GM23338 (cell line): ENCODE data around the gene YTHDF1. TPM values are rescaled to one million over a fixed set of nuclear protein-coding genes. Genes with fewer than 3 reads are reported as not detected.

Experiments
- ATAC-seq: fragments of 200-7000 bp; cut with Tn5 transposase; 3 replicates; pipeline ENCODE4 v1.9.1; 2020
- DNase-seq: peaks from one replicate; pipeline ENCODE4 v3.0.0-alpha.2; 2015; ENCODE audit warnings: low spot score
- H2AFZ ChIP-seq: fragments of 200-600 bp; sonication (generic); 2 replicates; pipeline ENCODE4 v1.8.0; 2016; ENCODE audit warnings: antibody characterized with exemption, mild to moderate bottlenecking, moderate library complexity
- H3F3A ChIP-seq: fragments of 200-600 bp; sonication (generic); replicated peaks from 2 replicates; pipeline ENCODE4 v1.8.0; 2017; ENCODE audit warnings: antibody characterized with exemption, mixed run types, low read depth
- H3K27ac ChIP-seq: fragments of 200-600 bp; sonication (generic); 2 replicates; pipeline ENCODE4 v1.6.1; 2016; ENCODE audit warnings: low read depth
- H3K27me3 ChIP-seq: fragments of 200-600 bp; sonication (generic); 2 replicates; pipeline ENCODE4 v1.8.0; 2016; ENCODE audit warnings: mild to moderate bottlenecking, mixed run types, moderate library complexity; ENCODE audit not compliant: insufficient read depth
- H3K36me3 ChIP-seq: fragments of 200-600 bp; sonication (generic); 2 replicates; pipeline ENCODE4 v1.8.0; 2016; ENCODE audit warnings: mild to moderate bottlenecking; ENCODE audit not compliant: insufficient read depth
- H3K4me1 ChIP-seq: fragments of 200-600 bp; sonication (generic); 2 replicates; pipeline ENCODE4 v1.8.0; 2016; ENCODE audit warnings: mild to moderate bottlenecking, moderate library complexity; ENCODE audit not compliant: insufficient read depth
- H3K4me2 ChIP-seq: fragments of 200-600 bp; sonication (generic); 2 replicates; pipeline ENCODE4 v1.7.1; 2017; ENCODE audit warnings: mixed run types
- H3K4me3 ChIP-seq: fragments of 200-600 bp; sonication (generic); 2 replicates; pipeline ENCODE4 v1.6.1; 2016; ENCODE audit warnings: mixed run types
- H3K79me2 ChIP-seq: fragments of 200-600 bp; sonication (generic); replicated peaks from 2 replicates; pipeline ENCODE4 v1.8.0; 2017; ENCODE audit warnings: mild to moderate bottlenecking; ENCODE audit not compliant: insufficient read depth
- H3K9me2 ChIP-seq: fragments of 200-600 bp; sonication (generic); 2 replicates; pipeline ENCODE4 v1.8.0; 2017; ENCODE audit not compliant: insufficient read depth
- H4K20me1 ChIP-seq: fragments of 200-600 bp; sonication (generic); replicated peaks from 2 replicates; pipeline ENCODE4 v1.8.0; 2017; ENCODE audit warnings: mild to moderate bottlenecking; ENCODE audit not compliant: insufficient read depth
- H3K27ac Mint-ChIP-seq: 2 replicates; pipeline ENCODE4 v1.8.0; 2020; ENCODE audit warnings: inconsistent platforms, mild to moderate bottlenecking, moderate library complexity, mixed read lengths
- H3K27me3 Mint-ChIP-seq: 3 replicates; pipeline ENCODE4 v1.8.0; 2022; ENCODE audit warnings: low read depth, mild to moderate bottlenecking, moderate library complexity, mixed read lengths, inconsistent platforms; ENCODE audit not compliant: insufficient read depth, poor library complexity
- H3K36me3 Mint-ChIP-seq: 3 replicates; pipeline ENCODE4 v1.8.0; 2021; ENCODE audit warnings: low read depth, mild to moderate bottlenecking, inconsistent platforms, moderate library complexity, mixed read lengths
- H3K4me1 Mint-ChIP-seq: 3 replicates; pipeline ENCODE4 v1.8.0; 2020; ENCODE audit warnings: mild to moderate bottlenecking, inconsistent platforms, mixed read lengths
- H3K4me3 Mint-ChIP-seq: 3 replicates; pipeline ENCODE4 v1.8.0; 2021; ENCODE audit warnings: moderate library complexity, mild to moderate bottlenecking, inconsistent platforms, mixed read lengths
- H3K9me3 Mint-ChIP-seq: 3 replicates; pipeline ENCODE4 v1.8.0; 2020; ENCODE audit warnings: moderate library complexity, mild to moderate bottlenecking, inconsistent platforms, mixed read lengths
- CREB1 ChIP-seq: fragments of 250-450 bp; sonication (Bioruptor Pico); IDR thresholded peaks from 2 replicates; pipeline ENCODE4 v1.5.0; 2020; ENCODE audit warnings: low read depth, mild to moderate bottlenecking, moderate library complexity
- CTCF ChIP-seq, 2 experiments: fragments of 200-600 bp in 1 of 2; sonication (generic) in 1 of 2; conservative IDR thresholded peaks; 2 replicates each; pipeline versions ENCODE4 v1.5.1 to v1.6.1; 2016 to 2017; ENCODE audit warnings: antibody characterized with exemption in 2 of 2, low read depth in 2 of 2, mild to moderate bottlenecking in 2 of 2, moderate library complexity in 1 of 2
- EZH2 ChIP-seq: fragments of 200-600 bp; sonication (generic); IDR thresholded peaks from one replicate; pipeline ENCODE4 v1.8.0; 2017; ENCODE audit warnings: antibody characterized with exemption, mild to moderate bottlenecking, low read depth; ENCODE audit not compliant: unreplicated experiment
- EZH2phosphoT487 ChIP-seq: fragments of 200-600 bp; sonication (generic); IDR thresholded peaks from one replicate; pipeline ENCODE4 v1.8.1; 2018; ENCODE audit warnings: antibody characterized with exemption; ENCODE audit not compliant: unreplicated experiment
- NANOG ChIP-seq: IDR thresholded peaks from 2 replicates; pipeline ENCODE4 v1.6.1; 2016; ENCODE audit warnings: antibody characterized with exemption, borderline replicate concordance
- STAT1 ChIP-seq: IDR thresholded peaks from one replicate; pipeline ENCODE4 v1.6.1; 2016; ENCODE audit warnings: antibody characterized with exemption; ENCODE audit not compliant: unreplicated experiment
- ZNF331 ChIP-seq: fragments of 250-450 bp; sonication (Bioruptor Pico); IDR thresholded peaks from 2 replicates; pipeline ENCODE4 v1.5.0; 2020; ENCODE audit warnings: low read depth, mild to moderate bottlenecking, moderate library complexity
- polyA plus RNA-seq: library from polyadenylated mRNA; unstranded; fragments of >200 nt; fragmentation: Nextera tagmentation; extraction: Ambion mirVana; gene quantifications from 2 replicates; pipeline ENCODE4 v1.2.1, GENCODE V29; 2016
- total RNA-seq: library from RNA; depleted of rRNA; stranded (reverse); fragments of >200 nt; shearing (Covaris generic); gene quantifications from 2 replicates; pipeline ENCODE4 v1.2.3, GENCODE V29; 2014
- TF ChIP-seq, protein P1 (sequence below): IDR thresholded peaks from one replicate; pipeline ENCODE4 v1.6.1; 2018; ENCODE audit warnings: antibody characterized with exemption; ENCODE audit not compliant: unreplicated experiment

YTHDF1 gene
- total and polyA plus RNA-seq, 2 experiments from 2014 or later: 30.9 to 64.3 TPM

DNA sequence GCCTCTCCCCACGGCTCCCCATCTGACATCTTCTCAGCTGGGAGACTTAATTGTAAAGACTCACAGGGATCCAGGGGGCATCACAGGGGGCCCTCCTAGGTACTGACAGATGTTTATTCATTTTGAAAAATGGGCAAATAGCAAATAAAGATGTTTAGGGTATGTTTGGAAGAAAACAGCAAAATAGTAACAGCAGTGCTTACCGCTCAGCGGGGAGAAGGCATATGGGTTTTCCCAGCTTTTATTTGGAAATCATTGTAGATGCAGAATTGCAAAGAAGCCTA lies 17.1 kb upstream of the YTHDF1 start:
- Mint-ChIP-seq H3K36me3 (no peaks in the 10 kb centered on the region), H3K4me3 (no peak overlapping the region; the same call in 2 of the 3 replicates), H3K4me1 (peaks cover 46% of the 10 kb centered on the region), H3K27me3 (peaks cover 25% of the 10 kb centered on the region), H3K9me3 (no peaks in the 10 kb centered on the region; the same call in 2 of the 3 replicates), H3K27ac (no peak overlapping the region)
- Histone ChIP-seq H3F3A (peaks cover 7% of the 10 kb centered on the region; the same call in 1 of the 2 replicates), H2AFZ (no peak overlapping the region), H3K4me1 (peaks cover 36% of the 10 kb centered on the region), H3K4me3 (no peak overlapping the region), H3K4me2 (no peak overlapping the region), H3K27ac (no peak overlapping the region), H3K79me2 (no peaks in the 10 kb centered on the region), H4K20me1 (no peaks in the 10 kb centered on the region), H3K9me2 (no peaks in the 10 kb centered on the region), H3K36me3 (no peaks in the 10 kb centered on the region), H3K27me3 (0 out of 2 replicates have a peak, but pooled peaks cover 3% of the 10 kb centered on the region)
- DNase-seq: no peak
- ATAC-seq: no peak
- TF ChIP-seq, protein P1, sequence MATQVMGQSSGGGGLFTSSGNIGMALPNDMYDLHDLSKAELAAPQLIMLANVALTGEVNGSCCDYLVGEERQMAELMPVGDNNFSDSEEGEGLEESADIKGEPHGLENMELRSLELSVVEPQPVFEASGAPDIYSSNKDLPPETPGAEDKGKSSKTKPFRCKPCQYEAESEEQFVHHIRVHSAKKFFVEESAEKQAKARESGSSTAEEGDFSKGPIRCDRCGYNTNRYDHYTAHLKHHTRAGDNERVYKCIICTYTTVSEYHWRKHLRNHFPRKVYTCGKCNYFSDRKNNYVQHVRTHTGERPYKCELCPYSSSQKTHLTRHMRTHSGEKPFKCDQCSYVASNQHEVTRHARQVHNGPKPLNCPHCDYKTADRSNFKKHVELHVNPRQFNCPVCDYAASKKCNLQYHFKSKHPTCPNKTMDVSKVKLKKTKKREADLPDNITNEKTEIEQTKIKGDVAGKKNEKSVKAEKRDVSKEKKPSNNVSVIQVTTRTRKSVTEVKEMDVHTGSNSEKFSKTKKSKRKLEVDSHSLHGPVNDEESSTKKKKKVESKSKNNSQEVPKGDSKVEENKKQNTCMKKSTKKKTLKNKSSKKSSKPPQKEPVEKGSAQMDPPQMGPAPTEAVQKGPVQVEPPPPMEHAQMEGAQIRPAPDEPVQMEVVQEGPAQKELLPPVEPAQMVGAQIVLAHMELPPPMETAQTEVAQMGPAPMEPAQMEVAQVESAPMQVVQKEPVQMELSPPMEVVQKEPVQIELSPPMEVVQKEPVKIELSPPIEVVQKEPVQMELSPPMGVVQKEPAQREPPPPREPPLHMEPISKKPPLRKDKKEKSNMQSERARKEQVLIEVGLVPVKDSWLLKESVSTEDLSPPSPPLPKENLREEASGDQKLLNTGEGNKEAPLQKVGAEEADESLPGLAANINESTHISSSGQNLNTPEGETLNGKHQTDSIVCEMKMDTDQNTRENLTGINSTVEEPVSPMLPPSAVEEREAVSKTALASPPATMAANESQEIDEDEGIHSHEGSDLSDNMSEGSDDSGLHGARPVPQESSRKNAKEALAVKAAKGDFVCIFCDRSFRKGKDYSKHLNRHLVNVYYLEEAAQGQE: no peak
- TF ChIP-seq STAT1: no peak
- TF ChIP-seq NANOG: no peak
- TF ChIP-seq CREB1 (CRISPR knock-in tag): no peak
- TF ChIP-seq EZH2phosphoT487: no peak
- no peak for TF ChIP-seq EZH2
- TF ChIP-seq ZNF331: no peak
- TF ChIP-seq CTCF (conservative IDR thresholded peaks at IDR 0.05; ENCODE audit: low read depth in 2 of 2): no peak

DNA sequence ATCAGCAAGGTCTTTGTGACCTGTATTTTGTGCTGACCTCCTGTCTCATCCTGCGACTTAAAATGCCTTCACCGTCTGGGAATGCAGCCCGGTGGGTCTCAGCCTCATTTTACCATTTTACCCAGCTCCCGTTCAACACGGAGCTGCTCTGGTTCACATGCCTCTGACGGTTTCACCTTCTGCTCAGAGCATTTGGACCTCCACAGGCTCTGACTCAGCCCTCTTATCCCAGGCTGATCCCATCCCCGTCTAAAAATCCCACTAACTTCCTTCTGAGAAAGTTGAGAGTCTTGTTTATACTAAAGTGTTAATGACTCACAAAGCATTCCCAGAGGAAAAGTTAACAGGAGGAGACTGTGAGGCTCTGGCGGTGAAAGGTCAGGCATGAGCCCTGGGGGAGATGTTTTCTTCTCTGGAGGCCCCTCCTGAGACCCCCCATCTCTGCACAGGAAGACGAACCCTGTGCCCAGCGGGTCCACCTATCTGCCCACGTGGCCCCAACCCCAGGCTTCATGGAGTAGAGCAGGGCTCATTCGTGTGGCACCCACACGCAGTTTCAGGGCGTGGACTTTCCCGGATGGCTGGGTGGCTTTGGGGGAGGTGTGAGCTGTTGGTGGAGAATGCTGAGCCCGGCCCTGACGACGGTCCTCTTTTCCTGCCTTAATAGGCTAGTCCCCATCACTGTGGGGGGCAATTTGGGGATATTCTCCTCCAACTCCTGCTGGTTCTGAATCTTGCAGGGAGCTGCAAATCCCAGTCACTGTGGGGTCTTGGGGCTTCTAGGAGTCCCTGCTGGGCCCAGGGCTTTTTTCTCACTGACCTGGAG lies 16.5 kb upstream of the YTHDF1 start:
- DNase-seq: no peak
- H3K27ac ChIP-seq: no peak overlapping the region
- H3K4me2 ChIP-seq: no peak overlapping the region
- Mint-ChIP-seq H3K4me1 (peaks cover 46% of the 10 kb centered on the region), H3K27me3 (peaks cover 25% of the 10 kb centered on the region), H3K9me3 (no peaks in the 10 kb centered on the region; the same call in 2 of the 3 replicates), H3K4me3 (no peak overlapping the region), H3K27ac (no peak overlapping the region), H3K36me3 (no peaks in the 10 kb centered on the region)
- no peak for ATAC-seq
- H3K27me3 ChIP-seq: 0 out of 2 replicates have a peak, but pooled peaks cover 3% of the 10 kb centered on the region
- no peak overlapping the region for H3K4me3 ChIP-seq
- peaks cover 7% of the 10 kb centered on the region; the same call in 1 of the 2 replicates for H3F3A ChIP-seq
- H4K20me1 ChIP-seq: no peaks in the 10 kb centered on the region
- TF ChIP-seq ZNF331: no peak
- no peaks in the 10 kb centered on the region for H3K9me2 ChIP-seq
- no peaks in the 10 kb centered on the region for H3K79me2 ChIP-seq
- H3K4me1 ChIP-seq: peaks cover 36% of the 10 kb centered on the region
- no peak overlapping the region for H2AFZ ChIP-seq
- no peaks in the 10 kb centered on the region for H3K36me3 ChIP-seq
